HEK293T (cell line): ENCODE results near the gene MDFIC2.
"Not testable (repeated sequence)": the region's sequence is repeated elsewhere in the genome, so short reads cannot be mapped to it uniquely, and the experiment has no call there.

Experiments
- ELF4 ChIP-seq: fragments of 450-650 bp; IDR thresholded peaks from 2 replicates; pipeline ENCODE4 v1.6.1; 2017; ENCODE audit warnings: antibody characterized with exemption
- SUZ12 ChIP-seq: fragments of 450-650 bp; IDR thresholded peaks from 2 replicates; pipeline ENCODE4 v1.6.1; 2016; ENCODE audit warnings: mild to moderate bottlenecking

DNA sequence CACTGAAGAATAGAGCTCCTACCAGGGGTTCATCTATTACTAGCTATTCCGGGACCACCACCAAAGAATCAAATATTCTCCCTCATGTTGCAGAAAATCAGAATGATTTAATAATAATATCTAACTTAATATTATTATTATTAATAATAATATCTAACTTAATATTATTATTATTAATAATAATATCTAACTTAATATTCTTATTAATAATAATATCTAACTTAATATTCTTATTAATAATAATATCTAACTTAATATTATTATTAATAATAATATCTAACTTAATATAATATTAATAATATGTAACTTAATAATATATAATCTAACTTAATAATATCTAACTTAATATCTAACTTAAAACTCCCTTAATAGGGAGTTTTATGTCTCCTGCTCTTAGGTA, 24.4 kb upstream of the MDFIC2 start:
- not testable (repeated sequence) for TF ChIP-seq SUZ12, ELF4
